ENCODE results near the gene DIP2B. TPM values are rescaled to one million over a fixed set of nuclear protein-coding genes. Genes with fewer than 3 reads are reported as not detected.

Gene DIP2B
- total RNA-seq, 1 donor from 2014 or later, result 25.8 TPM

- Mint-ChIP-seq H3K27ac (ENCODE audit: unreplicated experiment) (peak overlapping the region; percentile 93), H3K4me1 (ENCODE audit: low read depth) (peaks cover 35% of the 10 kb centered on the region), H3K36me3 (ENCODE audit: low read depth) (peaks cover 12% of the 10 kb centered on the region), H3K27me3 (ENCODE audit: low read depth) (no peaks in the 10 kb centered on the region), H3K4me3 (ENCODE audit: unreplicated experiment) (no peak overlapping the region), H3K9me3 (ENCODE audit: low read depth) (peaks cover 12% of the 10 kb centered on the region)
- DNase-seq (ENCODE audit: low spot score), result no peak
- TF ChIP-seq CTCF (IDR thresholded peaks at IDR 0.05), result no peak
Observed at GRCh38 chr12:50785406-50786001, 280.7 kb downstream of the DIP2B start.

- H3K27ac Mint-ChIP-seq (ENCODE audit: unreplicated experiment), result peak overlapping the region; percentile 93
- peaks cover 14% of the 10 kb centered on the region for H3K36me3 Mint-ChIP-seq (ENCODE audit: low read depth)
- H3K4me1 Mint-ChIP-seq (ENCODE audit: low read depth), result peaks cover 35% of the 10 kb centered on the region
- no peak for TF ChIP-seq CTCF (IDR thresholded peaks at IDR 0.05)
- H3K4me3 Mint-ChIP-seq (ENCODE audit: unreplicated experiment), result no peak overlapping the region
- no peak for DNase-seq (ENCODE audit: low spot score)
- peaks cover 12% of the 10 kb centered on the region for H3K9me3 Mint-ChIP-seq (ENCODE audit: low read depth)
- H3K27me3 Mint-ChIP-seq (ENCODE audit: low read depth), result no peaks in the 10 kb centered on the region
Observed at GRCh38 chr12:50786498-50787231, 281.9 kb downstream of the DIP2B start.

- Mint-ChIP-seq H3K36me3 (ENCODE audit: low read depth) (peaks cover 11% of the 10 kb centered on the region), H3K27ac (ENCODE audit: unreplicated experiment) (no peak overlapping the region), H3K9me3 (ENCODE audit: low read depth) (peaks cover 12% of the 10 kb centered on the region), H3K4me3 (ENCODE audit: unreplicated experiment) (no peak overlapping the region), H3K27me3 (ENCODE audit: low read depth) (no peaks in the 10 kb centered on the region), H3K4me1 (ENCODE audit: low read depth) (peaks cover 35% of the 10 kb centered on the region)
- no peak for TF ChIP-seq CTCF (IDR thresholded peaks at IDR 0.05)
- DNase-seq (ENCODE audit: low spot score), result no peak
Observed at GRCh38 chr12:50787618-50788017, 282.8 kb downstream of the DIP2B start.

- H3K4me3 Mint-ChIP-seq (ENCODE audit: unreplicated experiment), result no peak overlapping the region
- H3K36me3 Mint-ChIP-seq (ENCODE audit: low read depth), result peaks cover 11% of the 10 kb centered on the region
- H3K27ac Mint-ChIP-seq (ENCODE audit: unreplicated experiment), result no peak overlapping the region
- H3K4me1 Mint-ChIP-seq (ENCODE audit: low read depth), result peaks cover 35% of the 10 kb centered on the region
- no peak for DNase-seq (ENCODE audit: low spot score)
- no peaks in the 10 kb centered on the region for H3K27me3 Mint-ChIP-seq (ENCODE audit: low read depth)
- H3K9me3 Mint-ChIP-seq (ENCODE audit: low read depth), result peaks cover 12% of the 10 kb centered on the region
- no peak for TF ChIP-seq CTCF (IDR thresholded peaks at IDR 0.05)
Observed at GRCh38 chr12:50788561-50788960, 283.8 kb downstream of the DIP2B start.

GRCh38 chr12:50790081-50790480 is 285.3 kb downstream of the DIP2B start:
- H3K27ac Mint-ChIP-seq (ENCODE audit: unreplicated experiment), result no peak overlapping the region
- no peaks in the 10 kb centered on the region for H3K27me3 Mint-ChIP-seq (ENCODE audit: low read depth)
- TF ChIP-seq CTCF (IDR thresholded peaks at IDR 0.05), result no peak
- H3K4me3 Mint-ChIP-seq (ENCODE audit: unreplicated experiment), result no peak overlapping the region
- peaks cover 29% of the 10 kb centered on the region for H3K4me1 Mint-ChIP-seq (ENCODE audit: low read depth)
- H3K9me3 Mint-ChIP-seq (ENCODE audit: low read depth), result peaks cover 12% of the 10 kb centered on the region
- peaks cover 11% of the 10 kb centered on the region for H3K36me3 Mint-ChIP-seq (ENCODE audit: low read depth)
- no peak for DNase-seq (ENCODE audit: low spot score)

Other genes with a start within 250 kb of the DIP2B start
- gene LIMA1, start 221.5 kb upstream of the DIP2B start, total RNA-seq, result 90.3 to 120 TPM (median 114 TPM) in 3 replicates
- gene FAM186A, start 108.4 kb upstream of the DIP2B start, total RNA-seq, result not detected in 3 replicates
- gene LARP4, start 104.1 kb upstream of the DIP2B start, total RNA-seq, result 38.9 to 40.4 TPM (median 39.2 TPM) in 3 replicates

Data from chondrocyte (in vitro differentiated cells).